Measurements from ENCODE around the gene HYKK.

DNA sequence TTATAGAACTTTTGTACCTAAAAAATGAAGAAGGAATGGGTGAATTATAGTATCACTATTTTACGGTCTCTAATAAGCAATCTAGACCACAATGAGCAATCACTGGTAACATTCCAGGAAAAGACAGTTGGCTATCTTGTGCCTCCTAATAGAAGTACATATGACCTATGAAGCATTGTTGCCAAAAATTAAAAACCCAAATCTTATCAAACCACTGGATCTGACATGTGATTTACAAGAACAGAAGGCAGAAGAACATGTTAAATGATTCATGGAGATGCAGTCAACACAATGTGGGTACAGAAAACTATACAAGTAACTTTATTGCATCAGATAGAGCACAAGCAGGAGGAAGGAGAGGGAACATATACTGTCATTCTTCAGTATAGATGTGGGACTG is 14.5 kb upstream of the HYKK start:
- TF ChIP-seq, protein P1, sequence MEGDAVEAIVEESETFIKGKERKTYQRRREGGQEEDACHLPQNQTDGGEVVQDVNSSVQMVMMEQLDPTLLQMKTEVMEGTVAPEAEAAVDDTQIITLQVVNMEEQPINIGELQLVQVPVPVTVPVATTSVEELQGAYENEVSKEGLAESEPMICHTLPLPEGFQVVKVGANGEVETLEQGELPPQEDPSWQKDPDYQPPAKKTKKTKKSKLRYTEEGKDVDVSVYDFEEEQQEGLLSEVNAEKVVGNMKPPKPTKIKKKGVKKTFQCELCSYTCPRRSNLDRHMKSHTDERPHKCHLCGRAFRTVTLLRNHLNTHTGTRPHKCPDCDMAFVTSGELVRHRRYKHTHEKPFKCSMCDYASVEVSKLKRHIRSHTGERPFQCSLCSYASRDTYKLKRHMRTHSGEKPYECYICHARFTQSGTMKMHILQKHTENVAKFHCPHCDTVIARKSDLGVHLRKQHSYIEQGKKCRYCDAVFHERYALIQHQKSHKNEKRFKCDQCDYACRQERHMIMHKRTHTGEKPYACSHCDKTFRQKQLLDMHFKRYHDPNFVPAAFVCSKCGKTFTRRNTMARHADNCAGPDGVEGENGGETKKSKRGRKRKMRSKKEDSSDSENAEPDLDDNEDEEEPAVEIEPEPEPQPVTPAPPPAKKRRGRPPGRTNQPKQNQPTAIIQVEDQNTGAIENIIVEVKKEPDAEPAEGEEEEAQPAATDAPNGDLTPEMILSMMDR (IDR thresholded peaks at IDR 0.05; ENCODE audit: insufficient read depth, low read length), result no peak
- no peak for TF ChIP-seq POLR2AphosphoS5 (IDR thresholded peaks at IDR 0.05; ENCODE audit: low read depth)
